ENCODE data around the gene S100A5. TPM values are rescaled to one million over a fixed set of nuclear protein-coding genes. Genes with fewer than 3 reads are reported as not detected.

The S100A5 gene
- total and polyA plus RNA-seq, 2 of the 8 experiments (the other 6 are each of a cell fraction or from before 2014, with no cell fraction given), result not detected

DNA sequence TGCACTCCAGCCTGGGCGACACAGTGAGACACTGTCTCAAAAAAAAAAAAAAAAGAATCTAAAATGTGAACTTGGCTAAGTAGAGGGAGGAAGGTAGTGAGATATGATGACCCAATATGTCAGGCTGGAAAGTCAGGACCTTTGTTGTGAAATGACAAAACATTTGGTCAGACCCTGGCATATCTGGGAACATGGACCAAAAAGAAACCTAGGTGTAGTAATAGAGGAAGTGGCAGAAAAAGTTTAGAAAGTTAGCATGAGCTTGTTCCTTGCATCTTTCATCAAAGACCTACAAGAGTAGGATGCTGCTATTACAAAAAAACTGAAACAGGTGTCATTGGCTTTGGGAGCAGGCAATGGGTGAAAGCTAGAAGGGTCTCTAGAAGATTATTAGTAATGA, 15.6 kb upstream of the S100A5 start (continued):
- TF ChIP-seq NANOG (IDR thresholded peaks at IDR 0.05; ENCODE audit: insufficient read depth, low read depth, low read length, poor library complexity, severe bottlenecking), result no peak
- TF ChIP-seq, protein P1, sequence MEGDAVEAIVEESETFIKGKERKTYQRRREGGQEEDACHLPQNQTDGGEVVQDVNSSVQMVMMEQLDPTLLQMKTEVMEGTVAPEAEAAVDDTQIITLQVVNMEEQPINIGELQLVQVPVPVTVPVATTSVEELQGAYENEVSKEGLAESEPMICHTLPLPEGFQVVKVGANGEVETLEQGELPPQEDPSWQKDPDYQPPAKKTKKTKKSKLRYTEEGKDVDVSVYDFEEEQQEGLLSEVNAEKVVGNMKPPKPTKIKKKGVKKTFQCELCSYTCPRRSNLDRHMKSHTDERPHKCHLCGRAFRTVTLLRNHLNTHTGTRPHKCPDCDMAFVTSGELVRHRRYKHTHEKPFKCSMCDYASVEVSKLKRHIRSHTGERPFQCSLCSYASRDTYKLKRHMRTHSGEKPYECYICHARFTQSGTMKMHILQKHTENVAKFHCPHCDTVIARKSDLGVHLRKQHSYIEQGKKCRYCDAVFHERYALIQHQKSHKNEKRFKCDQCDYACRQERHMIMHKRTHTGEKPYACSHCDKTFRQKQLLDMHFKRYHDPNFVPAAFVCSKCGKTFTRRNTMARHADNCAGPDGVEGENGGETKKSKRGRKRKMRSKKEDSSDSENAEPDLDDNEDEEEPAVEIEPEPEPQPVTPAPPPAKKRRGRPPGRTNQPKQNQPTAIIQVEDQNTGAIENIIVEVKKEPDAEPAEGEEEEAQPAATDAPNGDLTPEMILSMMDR (IDR thresholded peaks at IDR 0.05; ENCODE audit: control extremely low read depth in 1 of 3, insufficient read depth in 1 of 3, low read depth in 1 of 3, low read length in 3 of 3), result no peak

Data from H1 (cell line).